K562 (cell line): ENCODE measurements around the gene AQP9. TPM values are rescaled to one million over a fixed set of nuclear protein-coding genes. Genes with fewer than 3 reads are reported as not detected.

Source experiments
- ARID3A ChIP-seq: IDR thresholded peaks from 2 replicates; pipeline ENCODE4 v1.6.1; 2012; ENCODE audit warnings: low read depth, low read length, improper control_type of control experiment, borderline replicate concordance
- CEBPB ChIP-seq: fragments of 450-650 bp; IDR thresholded peaks from 2 replicates; pipeline ENCODE4 v1.6.1; 2016; ENCODE audit warnings: missing genetic modification characterization, missing compliant biosample characterization
- E2F3 ChIP-seq: fragments of 250-450 bp; sonication (Bioruptor Pico); IDR thresholded peaks from 2 replicates; pipeline ENCODE4 v1.4.0; 2020; ENCODE audit warnings: mild to moderate bottlenecking
- FOXA3 ChIP-seq, 2 experiments: fragments of 450-650 bp in 1 of 2; sonication (generic) in 1 of 2; formaldehyde crosslinking; IDR thresholded peaks in 1 of 2; conservative IDR thresholded peaks in 1 of 2; 2 replicates each; pipeline versions ENCODE4 v1.4.0 to v1.8.0; 2020 to 2022; ENCODE audit warnings: mild to moderate bottlenecking in 2 of 2, missing genetic modification reagents in 1 of 2
- GATAD2B ChIP-seq: fragments of 450-650 bp; IDR thresholded peaks from 2 replicates; pipeline ENCODE4 v1.6.1; 2017; ENCODE audit warnings: mild to moderate bottlenecking, borderline replicate concordance
- HCFC1 ChIP-seq: IDR thresholded peaks from 2 replicates; pipeline ENCODE4 v1.6.1; 2012; ENCODE audit warnings: low read depth, low read length, improper control_type of control experiment
- HNRNPH1 ChIP-seq: fragments of 200-400 bp; formaldehyde crosslinking; optimal IDR thresholded peaks from 2 replicates; pipeline ENCODE3; 2017; ENCODE audit warnings: low read depth, mild to moderate bottlenecking, low read length, moderate library complexity
- KHSRP ChIP-seq: fragments of 450-650 bp; IDR thresholded peaks from 2 replicates; pipeline ENCODE4 v1.6.1; 2017
- NFE2 ChIP-seq: IDR thresholded peaks from 2 replicates; pipeline ENCODE4 v1.6.1; 2014; ENCODE audit warnings: antibody characterized with exemption, low read depth
- SMAD3 ChIP-seq: fragments of 450-650 bp; formaldehyde crosslinking; conservative IDR thresholded peaks from 2 replicates; pipeline ENCODE4 v1.4.0; 2020; ENCODE audit warnings: mild to moderate bottlenecking
- ZBTB1 ChIP-seq: sonication (generic); formaldehyde crosslinking; IDR thresholded peaks from 2 replicates; pipeline ENCODE4 v1.8.1; 2023; ENCODE audit warnings: missing genetic modification reagents, low read depth, mild to moderate bottlenecking, borderline replicate concordance
- ZBTB17 ChIP-seq: fragments of 450-650 bp; formaldehyde crosslinking; IDR thresholded peaks from 2 replicates; pipeline ENCODE4 v1.4.0; 2020; ENCODE audit warnings: mild to moderate bottlenecking
- ZNF134 ChIP-seq: fragments of 250-450 bp; sonication (Bioruptor Pico); conservative IDR thresholded peaks from 2 replicates; pipeline ENCODE4 v1.4.0; 2020
- ZNF277 ChIP-seq: fragments of 250-450 bp; sonication (Bioruptor Pico); IDR thresholded peaks from 2 replicates; pipeline ENCODE4 v1.8.0; 2022; ENCODE audit warnings: inconsistent platforms, mild to moderate bottlenecking, moderate library complexity, borderline replicate concordance
- ZNF551 ChIP-seq: fragments of 250-450 bp; sonication (Bioruptor Pico); IDR thresholded peaks from 2 replicates; pipeline ENCODE4 v1.5.0; 2021; ENCODE audit warnings: mild to moderate bottlenecking, moderate library complexity
- ZNF589 ChIP-seq: fragments of 200-800 bp; sonication (Bioruptor generic); IDR thresholded peaks from 2 replicates; pipeline ENCODE4 v1.6.1; 2016; ENCODE audit warnings: low read depth, missing genetic modification characterization, missing compliant biosample characterization
- ZNF830 ChIP-seq: fragments of 250-450 bp; sonication (Bioruptor Pico); IDR thresholded peaks from 2 replicates; pipeline ENCODE4 v1.5.0; 2021; ENCODE audit warnings: mild to moderate bottlenecking
- ZSCAN32 ChIP-seq: fragments of 450-650 bp; formaldehyde crosslinking; IDR thresholded peaks from 2 replicates; pipeline ENCODE4 v1.4.0; 2020; ENCODE audit warnings: mild to moderate bottlenecking, moderate library complexity
- polyA plus RNA-seq, 8 experiments: library from polyadenylated mRNA; depleted of rRNA in 4 of 8; stranded (reverse) in 5 of 8; unstranded in 3 of 8; fragments of >200 nt; fragmentation: Nextera tagmentation in 2 of 8; fragmentation: Illumina TruSeq in 1 of 8; extraction: Ambion mirVana in 2 of 8; extraction: Trizol in 1 of 8; gene quantifications; 2 replicates each; pipeline versions ENCODE4 v1.2.1 to v1.2.3, GENCODE V29; 2011 to 2014; ENCODE audit warnings: inconsistent platforms in 1 of 8, missing spikeins in 1 of 8
- total RNA-seq, 7 experiments: library from RNA; depleted of rRNA in 6 of 7; stranded (reverse); fragments of >200 nt in 6 of 7; fragmentation: Illumina TruSeq in 2 of 7; extraction: Trizol in 2 of 7; gene quantifications; 2 replicates each; pipeline versions ENCODE4 v1.2.1 to v1.2.3, GENCODE V29; 2011 to 2021; ENCODE audit warnings: low replicate concordance in 1 of 7
- TF ChIP-seq, protein P1 (sequence below), 2 experiments: fragments of 450-650 bp; IDR thresholded peaks; 2 replicates each; pipeline ENCODE4 v1.6.1; 2018; ENCODE audit warnings: mild to moderate bottlenecking in 2 of 2, low read depth in 1 of 2; ENCODE audit not compliant: partially characterized antibody in 2 of 2
- TF ChIP-seq, protein P2 (sequence below): sonication (generic); formaldehyde crosslinking; IDR thresholded peaks from 2 replicates; pipeline ENCODE4 v1.8.0; 2022; ENCODE audit warnings: mild to moderate bottlenecking, missing genetic modification reagents
- TF ChIP-seq, protein P3 (sequence below): fragments of 450-650 bp; IDR thresholded peaks from 2 replicates; pipeline ENCODE4 v1.6.1; 2016

AQP9 gene
- total and polyA plus RNA-seq, 9 of the 15 experiments (the other 6 are each of a cell fraction or from before 2014, with no cell fraction given) = 0.04 to 0.33 (median 0.07) TPM; not detected in 4

DNA sequence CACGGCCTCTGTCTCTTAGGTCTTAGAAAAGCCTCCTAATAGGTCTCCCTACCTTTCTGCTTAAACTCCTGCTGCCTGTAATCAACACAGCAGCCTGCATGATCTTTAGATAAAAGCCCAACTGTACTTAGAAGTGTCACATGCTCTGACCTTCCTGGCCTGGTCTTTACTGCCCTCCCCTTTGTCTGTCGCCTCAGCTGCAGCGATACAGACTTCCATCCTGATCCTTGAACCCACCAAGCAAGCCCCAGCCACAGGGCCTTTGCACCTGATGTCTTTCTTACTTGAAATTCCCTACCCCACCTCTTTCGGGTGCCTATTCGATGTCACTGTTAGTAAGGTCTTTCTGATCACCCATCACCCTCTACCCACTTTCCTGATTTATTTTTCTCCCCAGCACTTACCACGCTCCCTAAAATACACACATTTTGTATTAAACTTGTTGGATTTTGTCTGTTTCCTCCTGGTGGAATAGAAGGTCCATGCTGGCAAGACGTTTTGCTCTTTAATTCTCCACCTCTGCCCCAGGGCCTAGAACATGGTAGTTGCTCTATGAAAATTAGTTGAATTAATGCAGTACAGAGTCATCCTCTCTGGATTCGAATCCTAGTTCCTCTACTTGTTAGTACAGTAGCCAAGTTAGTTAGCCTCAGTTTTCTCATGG, 51.1 kb downstream of the AQP9 start (continued):
- no peak for TF ChIP-seq ZNF134 (CRISPR knock-in tag)
- no peak for TF ChIP-seq E2F3
- TF ChIP-seq, protein P1, sequence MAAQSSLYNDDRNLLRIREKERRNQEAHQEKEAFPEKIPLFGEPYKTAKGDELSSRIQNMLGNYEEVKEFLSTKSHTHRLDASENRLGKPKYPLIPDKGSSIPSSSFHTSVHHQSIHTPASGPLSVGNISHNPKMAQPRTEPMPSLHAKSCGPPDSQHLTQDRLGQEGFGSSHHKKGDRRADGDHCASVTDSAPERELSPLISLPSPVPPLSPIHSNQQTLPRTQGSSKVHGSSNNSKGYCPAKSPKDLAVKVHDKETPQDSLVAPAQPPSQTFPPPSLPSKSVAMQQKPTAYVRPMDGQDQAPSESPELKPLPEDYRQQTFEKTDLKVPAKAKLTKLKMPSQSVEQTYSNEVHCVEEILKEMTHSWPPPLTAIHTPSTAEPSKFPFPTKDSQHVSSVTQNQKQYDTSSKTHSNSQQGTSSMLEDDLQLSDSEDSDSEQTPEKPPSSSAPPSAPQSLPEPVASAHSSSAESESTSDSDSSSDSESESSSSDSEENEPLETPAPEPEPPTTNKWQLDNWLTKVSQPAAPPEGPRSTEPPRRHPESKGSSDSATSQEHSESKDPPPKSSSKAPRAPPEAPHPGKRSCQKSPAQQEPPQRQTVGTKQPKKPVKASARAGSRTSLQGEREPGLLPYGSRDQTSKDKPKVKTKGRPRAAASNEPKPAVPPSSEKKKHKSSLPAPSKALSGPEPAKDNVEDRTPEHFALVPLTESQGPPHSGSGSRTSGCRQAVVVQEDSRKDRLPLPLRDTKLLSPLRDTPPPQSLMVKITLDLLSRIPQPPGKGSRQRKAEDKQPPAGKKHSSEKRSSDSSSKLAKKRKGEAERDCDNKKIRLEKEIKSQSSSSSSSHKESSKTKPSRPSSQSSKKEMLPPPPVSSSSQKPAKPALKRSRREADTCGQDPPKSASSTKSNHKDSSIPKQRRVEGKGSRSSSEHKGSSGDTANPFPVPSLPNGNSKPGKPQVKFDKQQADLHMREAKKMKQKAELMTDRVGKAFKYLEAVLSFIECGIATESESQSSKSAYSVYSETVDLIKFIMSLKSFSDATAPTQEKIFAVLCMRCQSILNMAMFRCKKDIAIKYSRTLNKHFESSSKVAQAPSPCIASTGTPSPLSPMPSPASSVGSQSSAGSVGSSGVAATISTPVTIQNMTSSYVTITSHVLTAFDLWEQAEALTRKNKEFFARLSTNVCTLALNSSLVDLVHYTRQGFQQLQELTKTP (IDR thresholded peaks at IDR 0.05; ENCODE audit: low read depth in 1 of 2, partially characterized antibody in 2 of 2) = no peak
- no peak for TF ChIP-seq ZNF589 (CRISPR knock-in tag)
- TF ChIP-seq, protein P2, sequence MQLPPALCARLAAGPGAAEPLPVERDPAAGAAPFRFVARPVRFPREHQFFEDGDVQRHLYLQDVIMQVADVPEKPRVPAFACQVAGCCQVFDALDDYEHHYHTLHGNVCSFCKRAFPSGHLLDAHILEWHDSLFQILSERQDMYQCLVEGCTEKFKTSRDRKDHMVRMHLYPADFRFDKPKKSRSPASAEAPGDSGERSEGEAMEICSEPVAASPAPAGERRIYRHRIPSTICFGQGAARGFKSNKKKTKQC = no peak
- no peak for TF ChIP-seq ZNF277 (CRISPR knock-in tag)
- TF ChIP-seq CEBPB (tag) = no peak
- no peak for TF ChIP-seq NFE2
- TF ChIP-seq, protein P3, sequence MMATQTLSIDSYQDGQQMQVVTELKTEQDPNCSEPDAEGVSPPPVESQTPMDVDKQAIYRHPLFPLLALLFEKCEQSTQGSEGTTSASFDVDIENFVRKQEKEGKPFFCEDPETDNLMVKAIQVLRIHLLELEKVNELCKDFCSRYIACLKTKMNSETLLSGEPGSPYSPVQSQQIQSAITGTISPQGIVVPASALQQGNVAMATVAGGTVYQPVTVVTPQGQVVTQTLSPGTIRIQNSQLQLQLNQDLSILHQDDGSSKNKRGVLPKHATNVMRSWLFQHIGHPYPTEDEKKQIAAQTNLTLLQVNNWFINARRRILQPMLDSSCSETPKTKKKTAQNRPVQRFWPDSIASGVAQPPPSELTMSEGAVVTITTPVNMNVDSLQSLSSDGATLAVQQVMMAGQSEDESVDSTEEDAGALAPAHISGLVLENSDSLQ = no peak
- no peak for TF ChIP-seq GATAD2B
- TF ChIP-seq ARID3A = no peak
- TF ChIP-seq KHSRP = no peak
- TF ChIP-seq ZNF830 = no peak
- no peak for TF ChIP-seq ZNF551
- no peak for TF ChIP-seq ZBTB1 (CRISPR knock-in tag)
- no peak for TF ChIP-seq SMAD3 (CRISPR knock-in tag)
- TF ChIP-seq ZBTB17 (CRISPR knock-in tag) = no peak
- TF ChIP-seq HCFC1 = no peak
- no peak for TF ChIP-seq ZSCAN32 (CRISPR knock-in tag)
- TF ChIP-seq FOXA3 (CRISPR knock-in tag; conservative IDR thresholded peaks at IDR 0.05 in 1 of 2, IDR thresholded peaks at IDR 0.05 in 1 of 2) = no peak
- no peak for TF ChIP-seq HNRNPH1
